ENCODE results near the gene IGF1R. TPM values are rescaled to one million over a fixed set of nuclear protein-coding genes. Genes with fewer than 3 reads are reported as not detected.

Gene IGF1R
- total RNA-seq, 1 experiment from 2014 or later = 0.56 TPM

DNA sequence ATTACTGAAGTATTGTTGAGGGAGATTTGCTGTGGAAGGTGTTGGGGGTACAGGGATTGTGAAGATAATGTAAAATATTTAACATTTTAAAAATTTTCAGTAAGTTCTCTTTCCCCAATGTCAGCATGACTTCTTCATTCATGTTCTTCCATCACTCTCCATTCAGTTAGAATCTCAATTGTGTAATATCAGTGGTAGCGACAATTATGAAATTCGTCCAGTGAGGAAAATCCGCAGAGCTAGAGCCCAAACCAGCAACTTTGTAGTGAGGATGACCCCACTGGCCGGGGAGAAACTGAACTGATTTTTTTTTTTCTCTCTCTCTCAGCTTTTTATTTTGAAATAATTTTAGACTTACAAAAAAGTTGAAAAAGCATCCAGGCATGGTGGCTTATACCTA is 187.5 kb downstream of the IGF1R start:
- no peak overlapping the region for H2AFZ ChIP-seq (ENCODE audit: low read length)
- H3K36me3 ChIP-seq (ENCODE audit: insufficient read depth, low read length) = no peaks in the 10 kb centered on the region
- no peak overlapping the region for H3K4me3 ChIP-seq (ENCODE audit: low read length)
- H3K9me3 ChIP-seq (ENCODE audit: low read length) = no peaks in the 10 kb centered on the region; the same call in 1 of the 2 replicates
- H3K9me2 ChIP-seq (replicated peaks; ENCODE audit: insufficient read depth, low read length) = no peaks in the 10 kb centered on the region
- H3K79me2 ChIP-seq (ENCODE audit: low read length) = no peaks in the 10 kb centered on the region
- no peak for DNase-seq
- H3K4me2 ChIP-seq (ENCODE audit: low read depth, low read length, poor library complexity, severe bottlenecking) = no peak overlapping the region
- H3K9ac ChIP-seq (ENCODE audit: low read length) = no peak overlapping the region
- no peaks in the 10 kb centered on the region for H4K20me1 ChIP-seq (ENCODE audit: insufficient read depth, low read depth, low read length)
- H3K4me1 ChIP-seq (ENCODE audit: low read length) = no peaks in the 10 kb centered on the region
- H3K27ac ChIP-seq (ENCODE audit: low read length) = no peak overlapping the region
- H3K27me3 ChIP-seq (ENCODE audit: low read length) = no peaks in the 10 kb centered on the region

GRCh38 chr15:98838387-98839259 is 190.3 kb downstream of the IGF1R start:
- Histone ChIP-seq H3K9ac (ENCODE audit: low read length) (no peak overlapping the region), H3K9me3 (ENCODE audit: low read length) (no peaks in the 10 kb centered on the region), H2AFZ (ENCODE audit: low read length) (no peak overlapping the region), H3K36me3 (ENCODE audit: insufficient read depth, low read length) (no peaks in the 10 kb centered on the region), H3K9me2 (replicated peaks; ENCODE audit: insufficient read depth, low read length) (no peaks in the 10 kb centered on the region), H4K20me1 (ENCODE audit: insufficient read depth, low read depth, low read length) (no peaks in the 10 kb centered on the region), H3K79me2 (ENCODE audit: low read length) (no peaks in the 10 kb centered on the region), H3K27ac (ENCODE audit: low read length) (no peak overlapping the region), H3K27me3 (ENCODE audit: low read length) (no peaks in the 10 kb centered on the region), H3K4me2 (ENCODE audit: low read depth, low read length, poor library complexity, severe bottlenecking) (no peak overlapping the region), H3K4me1 (ENCODE audit: low read length) (no peaks in the 10 kb centered on the region), H3K4me3 (ENCODE audit: low read length) (no peak overlapping the region)
- DNase-seq = no peak

GRCh38 chr15:98840053-98840452 is 191.7 kb downstream of the IGF1R start:
- H3K79me2 ChIP-seq (ENCODE audit: low read length) = no peaks in the 10 kb centered on the region
- DNase-seq = no peak
- no peaks in the 10 kb centered on the region for H4K20me1 ChIP-seq (ENCODE audit: insufficient read depth, low read depth, low read length)
- no peak overlapping the region for H3K4me3 ChIP-seq (ENCODE audit: low read length)
- no peak overlapping the region for H2AFZ ChIP-seq (ENCODE audit: low read length)
- no peaks in the 10 kb centered on the region for H3K36me3 ChIP-seq (ENCODE audit: insufficient read depth, low read length)
- no peaks in the 10 kb centered on the region for H3K4me1 ChIP-seq (ENCODE audit: low read length)
- H3K27ac ChIP-seq (ENCODE audit: low read length) = no peak overlapping the region
- H3K4me2 ChIP-seq (ENCODE audit: low read depth, low read length, poor library complexity, severe bottlenecking) = no peak overlapping the region
- H3K9me3 ChIP-seq (ENCODE audit: low read length) = no peaks in the 10 kb centered on the region
- no peak overlapping the region for H3K9ac ChIP-seq (ENCODE audit: low read length)
- H3K27me3 ChIP-seq (ENCODE audit: low read length) = no peaks in the 10 kb centered on the region
- H3K9me2 ChIP-seq (replicated peaks; ENCODE audit: insufficient read depth, low read length) = no peaks in the 10 kb centered on the region

DNA sequence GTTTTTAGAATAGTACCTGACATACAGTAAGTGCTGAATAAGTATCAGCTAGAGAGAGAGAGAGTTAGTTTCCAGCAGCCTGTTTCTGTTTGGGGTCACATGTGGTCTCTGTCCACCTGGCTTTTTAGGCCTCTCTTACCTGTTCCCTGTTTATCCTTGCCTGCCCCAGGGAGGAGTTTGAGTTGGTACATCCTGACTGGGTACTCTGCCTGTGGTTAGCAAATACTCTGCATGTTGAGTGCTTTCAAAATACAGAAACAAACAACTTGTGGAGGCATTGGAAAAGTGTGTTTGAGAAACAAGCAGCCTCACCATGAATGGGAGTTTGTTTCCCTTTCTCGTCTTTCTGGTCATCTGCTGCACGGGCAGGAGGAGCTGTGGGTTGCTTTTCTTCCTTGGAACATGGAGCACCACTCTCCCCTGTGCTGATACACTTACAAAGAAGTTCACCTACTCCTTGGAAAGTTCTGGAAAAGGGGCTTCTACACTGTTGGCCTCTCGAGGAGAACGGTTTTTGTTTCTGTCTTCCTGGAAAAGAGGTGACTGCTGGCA is 193.2 kb downstream of the IGF1R start:
- no peaks in the 10 kb centered on the region for H3K79me2 ChIP-seq (ENCODE audit: low read length)
- no peak overlapping the region for H3K4me2 ChIP-seq (ENCODE audit: low read depth, low read length, poor library complexity, severe bottlenecking)
- no peaks in the 10 kb centered on the region for H3K9me2 ChIP-seq (replicated peaks; ENCODE audit: insufficient read depth, low read length)
- no peak overlapping the region for H3K4me3 ChIP-seq (ENCODE audit: low read length)
- H4K20me1 ChIP-seq (ENCODE audit: insufficient read depth, low read depth, low read length) = no peaks in the 10 kb centered on the region
- no peak overlapping the region for H3K9ac ChIP-seq (ENCODE audit: low read length)
- H3K4me1 ChIP-seq (ENCODE audit: low read length) = no peaks in the 10 kb centered on the region
- DNase-seq = no peak
- H2AFZ ChIP-seq (ENCODE audit: low read length) = no peak overlapping the region
- no peak overlapping the region for H3K27ac ChIP-seq (ENCODE audit: low read length)
- H3K9me3 ChIP-seq (ENCODE audit: low read length) = no peaks in the 10 kb centered on the region
- H3K36me3 ChIP-seq (ENCODE audit: insufficient read depth, low read length) = no peaks in the 10 kb centered on the region
- H3K27me3 ChIP-seq (ENCODE audit: low read length) = no peaks in the 10 kb centered on the region

DNA sequence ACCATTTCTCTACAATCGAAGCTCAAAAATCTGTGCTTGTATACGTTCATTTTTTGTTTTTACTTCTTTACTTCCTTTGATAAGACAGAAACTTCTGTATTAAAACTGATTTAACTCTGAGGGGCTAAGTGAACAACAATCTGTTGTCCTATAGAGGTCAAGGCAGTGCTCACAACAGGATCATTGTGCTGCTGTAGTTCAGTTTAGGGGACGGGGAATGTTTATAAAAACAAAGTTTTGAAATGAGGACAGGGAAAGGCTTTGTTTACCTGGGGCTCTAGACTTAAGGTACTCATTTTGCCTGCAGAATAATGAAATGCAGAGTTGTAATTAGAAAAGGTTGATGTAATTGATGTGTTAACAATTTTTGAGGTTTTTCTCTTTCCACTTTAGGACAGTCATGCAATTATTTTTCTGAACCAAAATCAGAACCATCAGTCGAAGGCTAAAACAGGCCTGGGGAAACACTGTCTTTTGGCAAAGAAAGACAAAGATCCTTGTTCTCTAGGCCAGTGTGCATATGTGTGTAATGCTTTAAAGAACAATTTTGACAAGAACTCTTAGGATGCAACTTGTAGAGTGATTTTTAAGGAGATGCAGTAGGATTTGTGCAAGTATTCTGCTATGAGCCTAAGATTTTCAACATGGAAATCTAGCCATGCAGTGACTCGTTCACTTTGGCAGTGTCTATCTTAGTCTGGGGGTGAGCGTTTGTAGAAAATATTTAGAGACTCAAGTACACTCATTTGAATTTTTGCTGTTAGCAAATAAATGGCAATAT is 194.0 kb downstream of the IGF1R start:
- Histone ChIP-seq H3K27ac (ENCODE audit: low read length) (no peak overlapping the region), H3K9me2 (replicated peaks; ENCODE audit: insufficient read depth, low read length) (no peaks in the 10 kb centered on the region), H3K4me2 (ENCODE audit: low read depth, low read length, poor library complexity, severe bottlenecking) (no peak overlapping the region), H2AFZ (ENCODE audit: low read length) (no peak overlapping the region), H3K79me2 (ENCODE audit: low read length) (no peaks in the 10 kb centered on the region), H3K4me3 (ENCODE audit: low read length) (no peak overlapping the region), H3K36me3 (ENCODE audit: insufficient read depth, low read length) (no peaks in the 10 kb centered on the region), H3K4me1 (ENCODE audit: low read length) (no peaks in the 10 kb centered on the region), H3K9ac (ENCODE audit: low read length) (no peak overlapping the region), H4K20me1 (ENCODE audit: insufficient read depth, low read depth, low read length) (no peaks in the 10 kb centered on the region), H3K9me3 (ENCODE audit: low read length) (no peaks in the 10 kb centered on the region), H3K27me3 (ENCODE audit: low read length) (no peaks in the 10 kb centered on the region)
- no peak for DNase-seq

GRCh38 chr15:98842973-98843285 is 194.6 kb downstream of the IGF1R start:
- no peaks in the 10 kb centered on the region for H3K79me2 ChIP-seq (ENCODE audit: low read length)
- no peak overlapping the region for H3K27ac ChIP-seq (ENCODE audit: low read length)
- no peaks in the 10 kb centered on the region for H3K27me3 ChIP-seq (ENCODE audit: low read length)
- H3K9me2 ChIP-seq (replicated peaks; ENCODE audit: insufficient read depth, low read length) = no peaks in the 10 kb centered on the region
- H3K36me3 ChIP-seq (ENCODE audit: insufficient read depth, low read length) = no peaks in the 10 kb centered on the region
- no peaks in the 10 kb centered on the region for H3K4me1 ChIP-seq (ENCODE audit: low read length)
- no peak overlapping the region for H3K4me2 ChIP-seq (ENCODE audit: low read depth, low read length, poor library complexity, severe bottlenecking)
- no peaks in the 10 kb centered on the region for H3K9me3 ChIP-seq (ENCODE audit: low read length)
- H2AFZ ChIP-seq (ENCODE audit: low read length) = no peak overlapping the region
- no peak overlapping the region for H3K9ac ChIP-seq (ENCODE audit: low read length)
- H4K20me1 ChIP-seq (ENCODE audit: insufficient read depth, low read depth, low read length) = no peaks in the 10 kb centered on the region
- DNase-seq = no peak
- no peak overlapping the region for H3K4me3 ChIP-seq (ENCODE audit: low read length)

DNA sequence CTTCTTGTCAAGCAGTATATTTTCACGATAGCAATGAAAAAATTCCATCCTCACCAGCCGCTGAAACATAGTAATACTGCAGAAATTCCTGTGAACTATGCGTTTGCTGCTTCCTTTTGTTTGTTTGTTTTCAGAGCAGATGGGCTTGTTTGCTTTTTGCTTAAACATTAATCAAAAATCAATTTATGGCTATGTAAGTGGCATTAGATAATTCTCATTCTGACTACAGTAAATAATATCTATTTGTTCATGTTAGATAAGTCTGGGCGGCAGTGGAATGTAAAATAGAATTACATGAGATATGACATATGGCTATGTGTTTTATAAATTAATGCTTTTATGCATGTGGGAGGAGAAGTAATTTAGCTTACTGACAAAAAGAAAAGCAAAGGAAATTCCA is 195.5 kb downstream of the IGF1R start:
- Histone ChIP-seq H4K20me1 (ENCODE audit: insufficient read depth, low read depth, low read length) (no peaks in the 10 kb centered on the region), H3K9ac (ENCODE audit: low read length) (no peak overlapping the region), H3K9me2 (replicated peaks; ENCODE audit: insufficient read depth, low read length) (no peaks in the 10 kb centered on the region), H3K27me3 (ENCODE audit: low read length) (no peaks in the 10 kb centered on the region), H2AFZ (ENCODE audit: low read length) (no peak overlapping the region), H3K4me3 (ENCODE audit: low read length) (no peak overlapping the region), H3K9me3 (ENCODE audit: low read length) (no peaks in the 10 kb centered on the region), H3K4me1 (ENCODE audit: low read length) (no peaks in the 10 kb centered on the region), H3K4me2 (ENCODE audit: low read depth, low read length, poor library complexity, severe bottlenecking) (no peak overlapping the region), H3K79me2 (ENCODE audit: low read length) (no peaks in the 10 kb centered on the region), H3K27ac (ENCODE audit: low read length) (no peak overlapping the region), H3K36me3 (ENCODE audit: insufficient read depth, low read length) (no peaks in the 10 kb centered on the region)
- DNase-seq = no peak

GRCh38 chr15:98844261-98844660 is 195.9 kb downstream of the IGF1R start:
- no peaks in the 10 kb centered on the region for H3K9me2 ChIP-seq (replicated peaks; ENCODE audit: insufficient read depth, low read length)
- H3K4me2 ChIP-seq (ENCODE audit: low read depth, low read length, poor library complexity, severe bottlenecking) = no peak overlapping the region
- H3K27me3 ChIP-seq (ENCODE audit: low read length) = no peaks in the 10 kb centered on the region
- no peak overlapping the region for H2AFZ ChIP-seq (ENCODE audit: low read length)
- no peaks in the 10 kb centered on the region for H3K79me2 ChIP-seq (ENCODE audit: low read length)
- no peaks in the 10 kb centered on the region for H4K20me1 ChIP-seq (ENCODE audit: insufficient read depth, low read depth, low read length)
- no peak overlapping the region for H3K9ac ChIP-seq (ENCODE audit: low read length)
- no peak overlapping the region for H3K27ac ChIP-seq (ENCODE audit: low read length)
- no peak for DNase-seq
- H3K4me1 ChIP-seq (ENCODE audit: low read length) = no peaks in the 10 kb centered on the region
- H3K9me3 ChIP-seq (ENCODE audit: low read length) = no peaks in the 10 kb centered on the region
- no peak overlapping the region for H3K4me3 ChIP-seq (ENCODE audit: low read length)
- no peaks in the 10 kb centered on the region for H3K36me3 ChIP-seq (ENCODE audit: insufficient read depth, low read length)

Data from Karpas-422 (cell line).